Subcutaneous preadipocyte (primary cell): ENCODE data around the gene SEZ6. TPM values are rescaled to one million over a fixed set of nuclear protein-coding genes. Genes with fewer than 3 reads are reported as not detected.

ENCODE experiments used
- total RNA-seq: library from RNA; depleted of rRNA; stranded (reverse); fragments of >200 nt; gene quantifications from 2 replicates; pipeline ENCODE4 v1.2.3, GENCODE V29; 2012

Gene SEZ6, protein sequence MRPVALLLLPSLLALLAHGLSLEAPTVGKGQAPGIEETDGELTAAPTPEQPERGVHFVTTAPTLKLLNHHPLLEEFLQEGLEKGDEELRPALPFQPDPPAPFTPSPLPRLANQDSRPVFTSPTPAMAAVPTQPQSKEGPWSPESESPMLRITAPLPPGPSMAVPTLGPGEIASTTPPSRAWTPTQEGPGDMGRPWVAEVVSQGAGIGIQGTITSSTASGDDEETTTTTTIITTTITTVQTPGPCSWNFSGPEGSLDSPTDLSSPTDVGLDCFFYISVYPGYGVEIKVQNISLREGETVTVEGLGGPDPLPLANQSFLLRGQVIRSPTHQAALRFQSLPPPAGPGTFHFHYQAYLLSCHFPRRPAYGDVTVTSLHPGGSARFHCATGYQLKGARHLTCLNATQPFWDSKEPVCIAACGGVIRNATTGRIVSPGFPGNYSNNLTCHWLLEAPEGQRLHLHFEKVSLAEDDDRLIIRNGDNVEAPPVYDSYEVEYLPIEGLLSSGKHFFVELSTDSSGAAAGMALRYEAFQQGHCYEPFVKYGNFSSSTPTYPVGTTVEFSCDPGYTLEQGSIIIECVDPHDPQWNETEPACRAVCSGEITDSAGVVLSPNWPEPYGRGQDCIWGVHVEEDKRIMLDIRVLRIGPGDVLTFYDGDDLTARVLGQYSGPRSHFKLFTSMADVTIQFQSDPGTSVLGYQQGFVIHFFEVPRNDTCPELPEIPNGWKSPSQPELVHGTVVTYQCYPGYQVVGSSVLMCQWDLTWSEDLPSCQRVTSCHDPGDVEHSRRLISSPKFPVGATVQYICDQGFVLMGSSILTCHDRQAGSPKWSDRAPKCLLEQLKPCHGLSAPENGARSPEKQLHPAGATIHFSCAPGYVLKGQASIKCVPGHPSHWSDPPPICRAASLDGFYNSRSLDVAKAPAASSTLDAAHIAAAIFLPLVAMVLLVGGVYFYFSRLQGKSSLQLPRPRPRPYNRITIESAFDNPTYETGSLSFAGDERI
- total RNA-seq, result not detected in 2 replicates

DNA sequence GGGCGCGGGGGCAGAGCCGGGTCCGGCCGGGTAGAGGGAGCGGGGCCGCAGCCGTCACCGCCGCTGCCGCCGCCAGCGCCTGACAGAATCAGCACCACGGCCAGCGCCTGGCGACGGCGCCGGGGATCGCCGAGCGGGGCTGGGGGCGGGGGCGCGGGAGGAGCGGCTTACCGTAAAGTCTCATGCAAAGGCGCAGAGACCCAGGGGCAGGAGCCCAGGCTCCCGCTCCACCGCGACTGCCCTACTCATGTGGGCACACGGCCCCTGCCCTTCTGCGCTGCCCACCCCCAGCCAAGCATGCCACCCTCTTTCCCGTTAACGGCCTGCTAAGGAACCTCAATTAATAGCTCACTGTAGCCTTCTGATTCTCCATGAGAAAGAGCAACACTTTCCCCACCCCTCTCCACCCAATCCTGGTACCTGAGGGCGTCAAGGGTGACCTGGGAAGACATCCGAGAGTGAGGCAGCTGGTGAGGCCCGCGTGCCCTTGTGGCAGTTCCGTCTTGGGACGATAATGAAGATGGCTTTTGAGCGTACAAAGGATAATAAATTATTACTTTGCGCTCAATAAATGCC lies at the start of gene SEZ6:
TSS of gene SEZ6 (minus strand) at position 98 of the 576 bp plus-strand sequence. CDS start 164 bp downstream, outside the sequence.

DNA sequence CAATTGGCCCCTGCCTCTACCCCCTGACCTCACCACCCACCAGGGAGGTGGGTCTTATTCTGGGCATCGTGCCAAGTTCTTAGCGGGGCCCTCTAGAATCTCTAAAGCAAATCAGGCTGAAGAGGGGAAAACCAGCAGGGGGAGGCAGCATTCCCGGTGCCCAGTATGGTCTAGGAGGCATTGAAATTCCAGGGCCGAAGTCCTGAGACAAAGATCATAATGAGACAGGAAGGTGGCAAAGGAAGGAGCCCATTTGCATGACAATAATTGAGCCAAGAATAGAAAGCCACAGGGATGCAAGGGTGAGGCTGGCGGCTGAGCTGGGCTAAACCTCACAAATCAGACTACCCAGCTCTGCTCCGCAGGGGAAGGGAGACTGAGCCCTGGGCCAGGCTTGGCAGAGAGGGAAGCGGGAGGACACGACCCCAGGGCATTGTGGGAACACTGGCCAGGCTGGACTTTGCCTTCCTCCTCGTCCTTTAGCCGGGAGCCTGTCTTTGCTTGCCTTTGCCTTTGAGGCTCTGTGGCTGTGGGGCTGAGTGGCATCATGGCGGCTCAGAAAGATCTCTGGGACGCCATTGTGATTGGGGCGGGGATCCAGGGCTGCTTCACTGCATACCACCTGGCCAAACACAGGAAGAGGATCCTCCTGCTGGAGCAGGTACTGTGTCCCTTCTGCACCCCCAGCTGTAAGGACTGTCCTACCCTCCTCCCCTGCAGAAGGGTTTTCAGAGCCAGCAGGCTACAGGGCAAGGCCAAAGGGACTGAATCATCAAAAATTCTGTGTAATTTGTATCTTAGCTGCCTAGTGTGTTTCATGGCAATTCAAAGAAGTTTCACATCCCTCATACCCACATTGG lies 37.1 kb upstream of the SEZ6 start, which contains the start of gene PIPOX:
TSS of gene PIPOX (plus strand) at position 463 of the 860 bp plus-strand sequence. CDS start at position 548, 85 bp downstream.

DNA sequence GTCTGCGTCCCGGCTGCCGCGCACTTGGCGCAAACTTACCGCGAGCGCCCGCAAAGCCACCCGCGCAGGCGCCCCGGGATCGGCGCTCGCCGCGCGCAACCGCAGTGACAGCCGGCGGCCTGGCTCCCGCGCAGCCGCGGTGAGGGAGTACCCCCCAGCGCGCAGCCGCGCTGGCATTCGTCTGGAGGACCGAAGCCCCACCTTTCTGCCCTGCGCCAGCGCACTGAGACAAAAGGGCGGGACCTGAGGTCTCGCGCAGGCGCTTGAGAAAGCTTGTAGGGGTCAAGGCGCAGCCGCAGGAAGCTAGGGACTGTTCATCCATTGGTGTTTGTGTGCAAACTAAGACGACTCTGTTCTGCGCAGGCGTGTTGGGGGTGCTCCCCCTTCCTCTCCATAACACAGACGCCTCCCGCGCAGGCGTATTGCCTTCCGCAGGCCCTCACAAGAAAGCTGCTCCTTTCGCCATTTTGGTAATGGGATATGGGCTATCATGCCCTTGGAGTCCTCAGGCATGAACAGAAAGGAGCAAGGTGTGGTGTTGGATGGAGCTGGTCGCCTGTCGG lies 54.3 kb downstream of the SEZ6 start, which contains the start of gene PHF12:
TSS of gene PHF12 (minus strand) at position 91 of the 563 bp plus-strand sequence. CDS start 558 bp downstream, outside the sequence.

Other genes with a start within 250 kb of the SEZ6 start
- 3.7 and 5.7 TPM in 2 replicates for gene FAM222B, start 163.2 kb downstream of the SEZ6 start, total RNA-seq
- gene ERAL1, start 151.0 kb downstream of the SEZ6 start, total RNA-seq, result 25.4 and 30.1 TPM in 2 replicates
- gene FLOT2, start 108.3 kb downstream of the SEZ6 start, total RNA-seq, result 32.1 and 36.7 TPM in 2 replicates
- gene DHRS13, start 103.0 kb downstream of the SEZ6 start, total RNA-seq, result 4.8 and 5.5 TPM in 2 replicates
- gene PHF12, start 54.5 kb downstream of the SEZ6 start, total RNA-seq, result 16.2 and 22.1 TPM in 2 replicates
- gene PIPOX, start 37.1 kb upstream of the SEZ6 start, total RNA-seq, result 1.4 and 1.5 TPM in 2 replicates
- gene MYO18A, start 174.4 kb upstream of the SEZ6 start, total RNA-seq, result 35.3 and 36.8 TPM in 2 replicates
- not detected in 2 replicates for gene CRYBA1, start 240.8 kb upstream of the SEZ6 start, total RNA-seq